GM06990 (cell line): ENCODE results near the gene GDF15.

Source experiments
- DNase-seq: peaks from one replicate; pipeline ENCODE4 v3.0.0-alpha.2; 2011; ENCODE audit not compliant: insufficient read length; ENCODE audit errors: extremely low read depth
- H3K27me3 ChIP-seq: replicated peaks from 2 replicates; pipeline ENCODE4 v1.6.0; 2011; ENCODE audit warnings: low read length; ENCODE audit not compliant: control insufficient read depth, insufficient read depth
- H3K36me3 ChIP-seq: 2 replicates; pipeline ENCODE4 v1.5.1; 2011; ENCODE audit warnings: low read length; ENCODE audit not compliant: control insufficient read depth, insufficient read depth
- H3K4me3 ChIP-seq: replicated peaks from 2 replicates; pipeline ENCODE4 v1.5.1; 2011; ENCODE audit warnings: low read depth, mild to moderate bottlenecking, control low read depth, low read length
- CTCF ChIP-seq: IDR thresholded peaks from 2 replicates; pipeline ENCODE4 v1.5.1; 2011; ENCODE audit warnings: low read length, control low read depth, mild to moderate bottlenecking, inconsistent platforms; ENCODE audit not compliant: insufficient read depth, poor library complexity, severe bottlenecking

The GDF15 gene

GRCh38 chr19:18426416-18426767 lies 40.4 kb downstream of the GDF15 start:
- Histone ChIP-seq H3K4me3 (no peak overlapping the region), H3K27me3 (no peaks in the 10 kb centered on the region), H3K36me3 (peaks cover 2% of the 10 kb centered on the region; the same call in 1 of the 2 replicates)
- DNase-seq: no peak
- no peak for TF ChIP-seq CTCF

- no peak overlapping the region for H3K4me3 ChIP-seq
- TF ChIP-seq CTCF: no peak
- no peak for DNase-seq
- H3K36me3 ChIP-seq: peaks cover 2% of the 10 kb centered on the region; the same call in 1 of the 2 replicates
- H3K27me3 ChIP-seq: no peaks in the 10 kb centered on the region
Measured at GRCh38 chr19:18427080-18427742, 41.3 kb downstream of the GDF15 start.

GRCh38 chr19:18427743-18428113 lies 41.8 kb downstream of the GDF15 start:
- Histone ChIP-seq H3K4me3 (no peak overlapping the region), H3K27me3 (no peaks in the 10 kb centered on the region), H3K36me3 (peaks cover 2% of the 10 kb centered on the region; the same call in 1 of the 2 replicates)
- no peak for TF ChIP-seq CTCF
- no peak for DNase-seq

- peaks cover 2% of the 10 kb centered on the region; the same call in 1 of the 2 replicates for H3K36me3 ChIP-seq
- no peak for TF ChIP-seq CTCF
- no peak overlapping the region for H3K4me3 ChIP-seq
- no peaks in the 10 kb centered on the region for H3K27me3 ChIP-seq
- no peak for DNase-seq
Measured at GRCh38 chr19:18428173-18428786, 42.3 kb downstream of the GDF15 start.

- Histone ChIP-seq H3K27me3 (no peaks in the 10 kb centered on the region), H3K4me3 (peak overlapping the region; percentile 56), H3K36me3 (peaks cover 2% of the 10 kb centered on the region; the same call in 1 of the 2 replicates)
- peak; percentile 4 for TF ChIP-seq CTCF
- DNase-seq: peak; percentile 89
Measured at GRCh38 chr19:18428787-18429674, 43.1 kb downstream of the GDF15 start.
